Stimulated activated CD8-positive, alpha-beta memory T cell treated with anti-CD3 and anti-CD28 coated beads, Interleukin-15, amount 100 ng/mL, for 1 hour (primary cell): Measurements from ENCODE around the gene GALK1.

Source experiments
- DNase-seq: peaks from one replicate; pipeline ENCODE4 v3.0.0-alpha.2; 2020; ENCODE audit warnings: low read depth

GALK1 gene

GRCh38 chr17:75724016-75725003, 40.7 kb downstream of the GALK1 start:
- DNase-seq = no peak

- DNase-seq = no peak
These were observed 41.6 kb downstream of the GALK1 start for GRCh38 chr17:75723171-75723930.

GRCh38 chr17:75722542-75723095, 42.4 kb downstream of the GALK1 start:
- no peak for DNase-seq

- no peak for DNase-seq
These were observed 42.9 kb downstream of the GALK1 start for GRCh38 chr17:75722076-75722475.

GRCh38 chr17:75721463-75722011, 43.5 kb downstream of the GALK1 start:
- DNase-seq = no peak

- DNase-seq = peak; percentile 27
These were observed 44.1 kb downstream of the GALK1 start, which contains the start of gene ITGB4 for GRCh38 chr17:75720656-75721462. Gene ITGB4 (plus strand): TSS chr17:75721459. CDS start chr17:75724704, 3,245 bp downstream.

GRCh38 chr17:75719732-75720131, 45.3 kb downstream of the GALK1 start:
- no peak for DNase-seq

- no peak for DNase-seq
These were observed 52.5 kb downstream of the GALK1 start for GRCh38 chr17:75712446-75712845.
